ENCODE results near the gene PPP2R5B. TPM values are rescaled to one million over a fixed set of nuclear protein-coding genes. Genes with fewer than 3 reads are reported as not detected.

PPP2R5B gene
- total and polyA plus RNA-seq, 3 experiments from 2014 or later: 7.8 to 11.7 (median 11.2) TPM

DNA sequence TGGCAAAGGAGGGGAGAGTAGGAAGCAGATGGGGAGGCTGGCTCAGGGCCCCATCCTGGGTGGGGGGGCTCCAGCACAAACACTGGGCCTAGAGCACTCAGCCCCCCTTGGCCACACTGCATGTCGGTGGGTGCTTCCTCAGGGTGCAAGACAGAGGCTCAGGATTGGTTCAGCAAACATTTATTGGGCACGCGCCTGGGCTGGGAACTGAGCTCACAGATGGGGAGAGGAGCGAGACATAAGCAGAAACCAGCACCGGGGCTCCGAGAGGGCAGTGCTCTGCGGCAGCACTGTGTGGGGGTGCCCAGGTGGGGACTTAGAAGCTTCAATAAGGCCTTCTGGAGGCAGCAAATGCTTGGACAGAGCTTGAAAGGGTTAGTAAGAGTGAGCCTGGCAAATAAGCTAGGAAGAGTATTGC lies 34.0 kb upstream of the PPP2R5B start:
- Mint-ChIP-seq H3K4me3 (peak overlapping the region in 2 of 7 donors; percentile 5 to 42), H3K36me3 (peaks cover 0 to 6% (median 0%) of the 10 kb centered on the region in 3 donors), H3K9me3 (no peaks in the 10 kb centered on the region), H3K27me3 (no peaks in the 10 kb centered on the region), H3K27ac (no peak overlapping the region), H3K4me1 (peaks cover 17 to 24% (median 18%) of the 10 kb centered on the region in 3 donors)
- Histone ChIP-seq H3K4me3 (ENCODE audit: low read length) (no peak overlapping the region), H3K4me1 (ENCODE audit: insufficient read depth, low read length) (peaks cover 22% of the 10 kb centered on the region), H3K27ac (ENCODE audit: low read depth, low read length) (no peak overlapping the region), H3K27me3 (ENCODE audit: insufficient read depth, low read length, poor library complexity, severe bottlenecking) (no peaks in the 10 kb centered on the region), H3K36me3 (ENCODE audit: insufficient read depth, low read length) (no peaks in the 10 kb centered on the region), H3K9me3 (ENCODE audit: low read length) (no peaks in the 10 kb centered on the region)
- POLR2A ChIA-PET: no interaction called here
- DNase-seq: no peak
- CTCF ChIA-PET: interaction anchor here (1.8 to 29.6 kb wide), 2 partner anchors 16 to 36 kb away, joined by 5 to 1256 read pairs; partner anchors contain the start of gene CDC42BPG

DNA sequence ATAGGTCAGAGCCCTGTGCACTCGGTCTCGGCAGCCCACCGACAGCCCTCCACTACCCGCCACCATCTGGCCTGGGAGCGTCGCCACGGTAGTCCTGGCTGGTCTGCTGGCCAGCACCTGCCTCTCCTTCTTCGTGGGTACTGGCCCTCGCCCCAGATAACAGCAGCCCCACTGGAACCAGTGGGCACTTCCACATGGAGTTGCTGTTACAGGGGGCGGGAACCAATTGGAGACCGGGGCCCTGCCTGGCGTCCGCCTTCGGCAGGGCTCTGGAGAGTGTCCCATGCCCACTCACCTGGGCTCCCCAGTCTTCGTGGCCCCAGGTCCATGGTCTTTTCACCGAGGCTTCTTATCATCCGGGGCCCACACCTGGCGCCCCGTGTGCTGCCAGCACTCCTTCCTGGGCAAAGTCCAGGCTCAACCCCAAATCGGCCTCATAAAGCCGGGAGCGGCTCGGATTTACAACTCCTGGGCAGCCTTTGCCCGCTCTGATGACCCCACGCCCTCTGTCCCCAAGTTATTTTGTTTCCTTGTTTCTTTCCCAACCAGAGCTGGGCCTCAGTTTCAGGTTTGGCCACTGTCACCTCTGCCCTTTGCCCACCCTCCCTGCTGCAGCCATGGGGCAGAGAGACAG lies 33.2 kb upstream of the PPP2R5B start:
- H3K27ac Mint-ChIP-seq: peak overlapping the region in 1 of 8 donors; percentile 56
- Histone ChIP-seq H3K4me3 (ENCODE audit: low read length) (no peak overlapping the region), H3K4me1 (ENCODE audit: insufficient read depth, low read length) (peaks cover 17% of the 10 kb centered on the region), H3K36me3 (ENCODE audit: insufficient read depth, low read length) (no peaks in the 10 kb centered on the region), H3K9me3 (ENCODE audit: low read length) (no peaks in the 10 kb centered on the region), H3K27ac (ENCODE audit: low read depth, low read length) (no peak overlapping the region), H3K27me3 (ENCODE audit: insufficient read depth, low read length, poor library complexity, severe bottlenecking) (no peaks in the 10 kb centered on the region)
- H3K4me1 Mint-ChIP-seq: peaks cover 11 to 16% (median 12%) of the 10 kb centered on the region in 3 donors
- H3K36me3 Mint-ChIP-seq: peaks cover 0 to 14% (median 0%) of the 10 kb centered on the region in 3 donors
- no peak overlapping the region for H3K4me3 Mint-ChIP-seq
- POLR2A ChIA-PET: no interaction called here
- H3K9me3 Mint-ChIP-seq: no peaks in the 10 kb centered on the region
- no peaks in the 10 kb centered on the region for H3K27me3 Mint-ChIP-seq
- CTCF ChIA-PET: interaction anchor here (0.7 to 29.6 kb wide), 5 partner anchors 11 to 57 kb away, joined by 3 to 1256 read pairs (median 7); partner anchors contain the start of genes CDC42BPG and EHD1
- no peak for DNase-seq

DNA sequence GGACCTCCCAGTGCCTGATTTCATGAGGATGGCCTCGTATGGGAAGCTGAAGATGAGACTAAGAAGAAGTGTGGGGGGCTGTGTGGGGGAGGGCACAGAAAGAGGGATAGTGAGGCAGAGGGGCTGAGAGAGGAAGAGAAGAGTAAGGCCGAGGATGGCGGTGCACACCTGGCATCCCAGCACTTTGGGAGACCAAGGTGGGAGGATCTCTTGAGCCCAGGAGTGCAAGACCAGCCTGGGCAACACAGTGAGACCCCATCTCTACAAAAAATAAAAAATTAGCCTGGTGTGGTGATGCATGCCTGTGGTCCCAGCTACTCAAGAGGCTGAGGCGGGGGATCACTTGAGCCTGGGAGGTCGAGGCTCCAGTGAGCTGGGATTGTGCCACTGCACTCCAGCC lies 32.6 kb upstream of the PPP2R5B start:
- Mint-ChIP-seq H3K27ac (peak overlapping the region in 2 of 8 donors; percentile 56 to 80), H3K9me3 (no peaks in the 10 kb centered on the region), H3K36me3 (peaks cover 0 to 18% (median 0%) of the 10 kb centered on the region in 3 donors), H3K4me1 (peaks cover 11 to 16% (median 12%) of the 10 kb centered on the region in 3 donors), H3K27me3 (no peaks in the 10 kb centered on the region), H3K4me3 (peak overlapping the region in 1 of 7 donors; percentile 49)
- no peak overlapping the region for H3K4me3 ChIP-seq (ENCODE audit: low read length)
- no peaks in the 10 kb centered on the region for H3K9me3 ChIP-seq (ENCODE audit: low read length)
- no peaks in the 10 kb centered on the region for H3K36me3 ChIP-seq (ENCODE audit: insufficient read depth, low read length)
- H3K4me1 ChIP-seq (ENCODE audit: insufficient read depth, low read length): peaks cover 17% of the 10 kb centered on the region
- H3K27ac ChIP-seq (ENCODE audit: low read depth, low read length): no peak overlapping the region
- H3K27me3 ChIP-seq (ENCODE audit: insufficient read depth, low read length, poor library complexity, severe bottlenecking): no peaks in the 10 kb centered on the region
- ChIA-PET POLR2A (no interaction called here), CTCF (interaction anchor here (0.7 to 29.6 kb wide), 4 partner anchors 12 to 57 kb away, joined by 3 to 1256 read pairs (median 26); partner anchors contain the start of genes CDC42BPG and EHD1)
- DNase-seq: no peak

DNA sequence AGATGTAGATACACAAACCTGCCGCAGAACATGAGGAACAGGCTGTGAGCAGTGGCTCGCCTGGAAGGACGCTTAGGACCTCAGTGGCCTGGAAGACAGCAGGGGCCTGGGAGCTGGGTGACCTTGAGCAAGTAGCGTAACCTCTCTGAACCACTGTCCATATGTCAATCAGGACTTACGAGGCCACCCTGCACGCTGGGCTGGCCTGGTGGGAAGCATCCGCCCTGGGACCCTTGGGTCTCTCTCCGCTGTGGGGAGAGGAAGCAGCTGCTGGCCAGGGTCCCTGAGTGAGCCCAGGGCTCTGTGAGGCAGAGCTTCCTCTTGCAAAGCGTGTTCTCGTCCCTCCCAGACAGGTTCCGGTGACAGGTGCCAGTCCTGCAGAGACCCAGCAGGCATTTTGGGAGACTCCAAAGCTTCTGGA lies 32.1 kb upstream of the PPP2R5B start:
- POLR2A ChIA-PET: interaction anchor here (0.6 kb wide), 2 partner anchors 14 to 133 kb away, joined by 3 to 9 read pairs; no protein-coding TSS in a partner anchor
- DNase-seq: no peak
- Histone ChIP-seq H3K27me3 (ENCODE audit: insufficient read depth, low read length, poor library complexity, severe bottlenecking) (no peaks in the 10 kb centered on the region), H3K4me1 (ENCODE audit: insufficient read depth, low read length) (peaks cover 15% of the 10 kb centered on the region), H3K4me3 (ENCODE audit: low read length) (no peak overlapping the region), H3K27ac (ENCODE audit: low read depth, low read length) (no peak overlapping the region), H3K36me3 (ENCODE audit: insufficient read depth, low read length) (peaks cover 2% of the 10 kb centered on the region), H3K9me3 (ENCODE audit: low read length) (no peaks in the 10 kb centered on the region)
- no peak overlapping the region for H3K4me3 Mint-ChIP-seq
- peaks cover 8 to 13% (median 9%) of the 10 kb centered on the region in 3 donors for H3K4me1 Mint-ChIP-seq
- no peaks in the 10 kb centered on the region for H3K9me3 Mint-ChIP-seq
- peaks cover 0 to 24% (median 0%) of the 10 kb centered on the region in 3 donors for H3K36me3 Mint-ChIP-seq
- H3K27me3 Mint-ChIP-seq: no peaks in the 10 kb centered on the region
- CTCF ChIA-PET: interaction anchor here (0.7 to 29.6 kb wide), 4 partner anchors 12 to 58 kb away, joined by 3 to 1256 read pairs (median 26); partner anchors contain the start of genes CDC42BPG and EHD1
- peak overlapping the region in 2 of 8 donors; percentile 56 to 80 for H3K27ac Mint-ChIP-seq

DNA sequence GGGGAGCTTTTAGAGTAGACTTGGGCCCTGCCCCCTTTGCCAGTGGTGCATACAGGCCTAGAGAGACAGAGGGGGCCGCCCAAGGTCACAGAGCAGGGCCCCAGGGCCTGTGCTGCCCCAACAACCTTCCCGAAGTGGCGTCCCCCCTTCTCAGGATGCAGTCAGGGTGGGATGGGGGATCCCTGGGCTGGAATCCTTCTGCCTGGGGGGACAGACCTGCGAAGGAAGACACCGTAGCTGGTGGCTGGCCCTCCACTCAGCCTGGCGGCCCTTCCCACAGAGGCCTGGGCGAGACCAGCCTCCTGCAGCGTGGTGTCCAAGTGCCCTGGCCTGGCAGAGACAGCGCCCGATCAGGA lies 31.7 kb upstream of the PPP2R5B start:
- peaks cover 5 to 11% (median 7%) of the 10 kb centered on the region in 3 donors for H3K4me1 Mint-ChIP-seq
- no peak overlapping the region for H3K27ac ChIP-seq (ENCODE audit: low read depth, low read length)
- H3K4me3 Mint-ChIP-seq: no peak overlapping the region
- CTCF ChIA-PET: interaction anchor here (1.1 to 29.6 kb wide), 4 partner anchors 13 to 104 kb away, joined by 3 to 1256 read pairs (median 26); partner anchors contain the start of genes CDC42BPG and EHD1
- POLR2A ChIA-PET: interaction anchor here (0.6 kb wide), 2 partner anchors 15 to 132 kb away, joined by 3 to 9 read pairs; no protein-coding TSS in a partner anchor
- peaks cover 0 to 27% (median 0%) of the 10 kb centered on the region in 3 donors for H3K36me3 Mint-ChIP-seq
- no peak for DNase-seq
- H3K27me3 ChIP-seq (ENCODE audit: insufficient read depth, low read length, poor library complexity, severe bottlenecking): no peaks in the 10 kb centered on the region
- peaks cover 6% of the 10 kb centered on the region for H3K36me3 ChIP-seq (ENCODE audit: insufficient read depth, low read length)
- peaks cover 11% of the 10 kb centered on the region for H3K4me1 ChIP-seq (ENCODE audit: insufficient read depth, low read length)
- H3K4me3 ChIP-seq (ENCODE audit: low read length): no peak overlapping the region
- no peaks in the 10 kb centered on the region for H3K27me3 Mint-ChIP-seq
- no peaks in the 10 kb centered on the region for H3K9me3 Mint-ChIP-seq
- H3K9me3 ChIP-seq (ENCODE audit: low read length): no peaks in the 10 kb centered on the region
- no peak overlapping the region for H3K27ac Mint-ChIP-seq

DNA sequence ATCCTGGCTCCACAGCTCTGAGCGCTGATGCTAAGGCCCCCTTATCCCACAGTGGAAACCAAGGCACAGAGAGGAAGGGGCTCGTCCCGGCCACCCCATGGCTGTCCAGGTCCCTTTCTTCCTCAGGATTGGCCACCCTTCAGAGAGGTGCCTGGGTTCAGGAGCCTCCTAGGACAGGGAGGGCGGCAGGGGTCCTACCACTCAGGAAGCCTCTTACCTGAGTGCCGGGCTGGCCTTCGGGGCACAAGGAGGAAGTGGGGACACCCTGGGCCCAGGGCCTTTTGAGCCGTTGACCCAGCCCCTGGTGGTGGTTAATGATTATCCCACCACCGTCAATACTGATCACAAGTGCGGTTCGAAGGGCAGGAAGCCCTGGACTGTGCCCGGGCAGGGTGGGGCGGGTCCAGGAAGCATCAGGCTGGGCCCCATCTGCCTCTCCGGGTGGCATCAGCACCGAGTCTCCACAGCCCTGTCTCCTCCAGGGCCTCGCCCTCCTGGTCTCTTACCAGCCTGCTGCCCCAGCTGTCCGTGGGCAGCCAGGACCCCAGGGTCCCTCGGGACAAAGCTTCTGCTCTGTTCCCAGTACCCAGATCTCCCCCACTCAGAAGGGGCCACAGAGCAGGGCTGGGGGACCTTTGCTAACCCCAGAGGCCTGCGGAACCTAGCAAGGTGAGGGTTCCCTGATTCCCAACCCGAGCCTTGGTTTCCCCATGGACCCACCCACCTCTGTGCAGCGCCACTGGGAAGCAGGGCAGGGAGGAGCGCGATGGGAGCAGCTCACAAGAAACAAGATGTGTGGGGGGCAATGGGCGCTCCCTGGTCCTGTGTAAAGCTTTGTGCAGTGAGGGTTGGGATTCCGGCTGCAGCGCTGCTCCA lies 31.1 kb upstream of the PPP2R5B start:
- Histone ChIP-seq H3K9me3 (ENCODE audit: low read length) (no peaks in the 10 kb centered on the region), H3K27ac (ENCODE audit: low read depth, low read length) (no peak overlapping the region), H3K36me3 (ENCODE audit: insufficient read depth, low read length) (peaks cover 12% of the 10 kb centered on the region), H3K27me3 (ENCODE audit: insufficient read depth, low read length, poor library complexity, severe bottlenecking) (no peaks in the 10 kb centered on the region), H3K4me1 (ENCODE audit: insufficient read depth, low read length) (peaks cover 5% of the 10 kb centered on the region), H3K4me3 (ENCODE audit: low read length) (no peak overlapping the region)
- H3K36me3 Mint-ChIP-seq: peaks cover 0 to 33% (median 0%) of the 10 kb centered on the region in 3 donors
- no peak for DNase-seq
- no peaks in the 10 kb centered on the region for H3K9me3 Mint-ChIP-seq
- H3K4me3 Mint-ChIP-seq: no peak overlapping the region
- H3K27me3 Mint-ChIP-seq: no peaks in the 10 kb centered on the region
- no peak overlapping the region for H3K27ac Mint-ChIP-seq
- peaks cover 0 to 5% (median 2%) of the 10 kb centered on the region in 3 donors for H3K4me1 Mint-ChIP-seq
- ChIA-PET POLR2A (interaction anchor here (0.6 to 2.1 kb wide), 7 partner anchors 15 to 132 kb away, joined by 3 to 19 read pairs (median 3); partner anchors contain the start of gene EHD1), CTCF (interaction anchor here (0.6 to 29.6 kb wide), 16 partner anchors 8 to 443 kb away, joined by 3 to 1256 read pairs (median 6); partner anchors contain the start of genes CDC42BPG and EHD1)

DNA sequence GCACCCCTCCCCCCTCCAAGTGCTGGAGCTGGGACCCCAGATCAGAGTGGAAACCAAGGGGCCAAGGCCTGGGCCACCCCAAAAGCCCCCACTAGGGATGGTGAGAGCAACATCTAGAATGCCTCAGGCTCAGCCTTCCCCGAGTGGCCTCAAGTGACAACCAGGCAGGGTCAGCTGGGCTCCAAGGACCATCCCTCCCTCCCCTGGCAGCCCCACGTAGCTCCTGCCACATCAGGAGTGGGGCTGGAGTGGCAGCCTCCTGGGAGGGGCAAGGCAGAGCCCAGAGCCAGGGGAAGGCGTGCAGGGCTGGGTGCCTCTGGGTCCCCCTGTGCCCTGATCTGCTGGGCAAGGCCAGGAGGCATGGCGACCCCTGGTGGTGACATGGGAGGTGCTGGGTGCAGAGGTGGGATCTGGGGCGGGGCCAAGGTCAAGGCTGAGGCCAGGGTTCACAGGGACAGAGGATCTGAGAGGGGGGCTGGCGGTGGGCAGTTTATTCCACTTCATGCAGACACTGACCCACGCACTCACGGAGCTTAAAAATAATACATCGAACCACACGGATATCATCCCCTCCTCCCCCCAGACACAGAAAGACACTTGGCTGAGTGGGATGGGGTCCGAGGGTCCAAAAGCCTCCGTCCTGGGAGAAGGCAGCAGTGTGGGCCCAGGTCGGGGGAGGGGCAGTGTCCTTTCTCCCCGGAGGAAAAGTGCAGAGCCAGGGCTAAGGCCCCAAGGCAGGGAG lies 30.2 kb upstream of the PPP2R5B start:
- H3K4me3 Mint-ChIP-seq: no peak overlapping the region

More for the DNA sequence above, 30.2 kb upstream of the PPP2R5B start:
- Mint-ChIP-seq H3K27me3 (no peaks in the 10 kb centered on the region), H3K4me1 (peaks cover 0 to 4% (median 2%) of the 10 kb centered on the region in 3 donors), H3K9me3 (no peaks in the 10 kb centered on the region), H3K27ac (peak overlapping the region in 2 of 8 donors; percentile 20 to 22), H3K36me3 (peaks cover 0 to 40% (median 0%) of the 10 kb centered on the region in 3 donors)
- CTCF ChIA-PET: interaction anchor here (0.5 to 29.6 kb wide), 18 partner anchors 9 to 443 kb away, joined by 3 to 1256 read pairs (median 5); partner anchors contain the start of genes CDC42BPG and EHD1
- Histone ChIP-seq H3K4me1 (ENCODE audit: insufficient read depth, low read length) (no peaks in the 10 kb centered on the region), H3K9me3 (ENCODE audit: low read length) (no peaks in the 10 kb centered on the region), H3K27ac (ENCODE audit: low read depth, low read length) (no peak overlapping the region), H3K27me3 (ENCODE audit: insufficient read depth, low read length, poor library complexity, severe bottlenecking) (no peaks in the 10 kb centered on the region), H3K36me3 (ENCODE audit: insufficient read depth, low read length) (peaks cover 12% of the 10 kb centered on the region), H3K4me3 (ENCODE audit: low read length) (no peak overlapping the region)
- peak; percentile 82 to 93 (median 87) for DNase-seq
- POLR2A ChIA-PET: interaction anchor here (0.8 to 2.1 kb wide), 7 partner anchors 16 to 50 kb away, joined by 3 to 19 read pairs (median 3); partner anchors contain the start of genes CDC42BPG and EHD1
